Endodermal cell (in vitro differentiated cells): ENCODE results near the gene TRAPPC8. TPM values are rescaled to one million over a fixed set of nuclear protein-coding genes. Genes with fewer than 3 reads are reported as not detected.

Experiments used
- DNase-seq: peaks from one replicate; pipeline ENCODE4 v3.0.0-alpha.2; 2017
- H3K27ac ChIP-seq: 2 replicates; pipeline ENCODE4 v1.5.1; 2013; ENCODE audit warnings: mild to moderate bottlenecking, low read depth, low read length, moderate library complexity
- H3K27me3 ChIP-seq: 2 replicates; pipeline ENCODE4 v1.6.1; 2013; ENCODE audit warnings: mild to moderate bottlenecking, low read length, moderate library complexity; ENCODE audit not compliant: insufficient read depth, control insufficient read depth, poor library complexity, severe bottlenecking
- H3K36me3 ChIP-seq: 2 replicates; pipeline ENCODE4 v1.7.0; 2013; ENCODE audit warnings: mild to moderate bottlenecking, low read length, moderate library complexity; ENCODE audit not compliant: control insufficient read depth, insufficient read depth
- H3K4me1 ChIP-seq: one replicate; pipeline ENCODE4 v1.7.0; 2013; ENCODE audit warnings: low read length; ENCODE audit not compliant: control insufficient read depth, insufficient read depth
- H3K4me3 ChIP-seq: 2 replicates; pipeline ENCODE4 v1.5.1; 2013; ENCODE audit warnings: mild to moderate bottlenecking, low read length, moderate library complexity
- H3K9ac ChIP-seq: 2 replicates; pipeline ENCODE4 v1.6.1; 2013; ENCODE audit warnings: mild to moderate bottlenecking, low read length, moderate library complexity; ENCODE audit not compliant: poor library complexity, severe bottlenecking; ENCODE audit errors: extremely low read depth
- H3K9me3 ChIP-seq: 2 replicates; pipeline ENCODE4 v1.6.1; 2013; ENCODE audit warnings: mild to moderate bottlenecking, low read length, moderate library complexity; ENCODE audit not compliant: control insufficient read depth
- H3K27ac Mint-ChIP-seq: 2 replicates; pipeline ENCODE4 v1.8.0; 2020; ENCODE audit warnings: mixed read lengths
- H3K27me3 Mint-ChIP-seq: 2 replicates; pipeline ENCODE4 v1.8.0; 2021; ENCODE audit warnings: mild to moderate bottlenecking, mixed read lengths; ENCODE audit not compliant: insufficient read depth
- H3K36me3 Mint-ChIP-seq: 2 replicates; pipeline ENCODE4 v1.8.0; 2020; ENCODE audit warnings: low read depth, mixed read lengths
- H3K4me1 Mint-ChIP-seq: 2 replicates; pipeline ENCODE4 v1.8.0; 2020; ENCODE audit warnings: mixed read lengths
- H3K4me3 Mint-ChIP-seq: 2 replicates; pipeline ENCODE4 v1.8.0; 2020; ENCODE audit warnings: mild to moderate bottlenecking, moderate library complexity, mixed read lengths
- H3K9me3 Mint-ChIP-seq: 2 replicates; pipeline ENCODE4 v1.8.0; 2020; ENCODE audit warnings: mild to moderate bottlenecking, mixed read lengths
- WGBS, 2 experiments: methylation state at CpG; one replicate each; pipeline versions ENCODE4 v1.1.5 to v1.1.7; 2013; ENCODE audit warnings: missing lambda C conversion rate in 2 of 2, mixed read lengths in 1 of 2; ENCODE audit not compliant: insufficient coverage in 1 of 2, insufficient read length in 1 of 2; 5-methylcytosine and 5-hydroxymethylcytosine counted together
- total RNA-seq, 2 donors: library from RNA; stranded (reverse); fragmentation: NEBNext Ultra II Directional in 1 of 2; extraction: Animal tissue kit (Norgen Biotek cat#: 25700) in 1 of 2; gene quantifications; 2 replicates in 1 of 2; 3 replicates in 1 of 2; pipeline ENCODE4 v1.2.1, GENCODE V29; 2021
- TF ChIP-seq, protein P1 (sequence below): fragments of 200-600 bp; sonication (generic); conservative IDR thresholded peaks from 2 replicates; pipeline ENCODE4 v1.5.0; 2021; ENCODE audit warnings: antibody characterized with exemption, mild to moderate bottlenecking

The TRAPPC8 gene
- total RNA-seq, 2 donors from 2014 or later = 45.2 to 49.0 TPM

DNA sequence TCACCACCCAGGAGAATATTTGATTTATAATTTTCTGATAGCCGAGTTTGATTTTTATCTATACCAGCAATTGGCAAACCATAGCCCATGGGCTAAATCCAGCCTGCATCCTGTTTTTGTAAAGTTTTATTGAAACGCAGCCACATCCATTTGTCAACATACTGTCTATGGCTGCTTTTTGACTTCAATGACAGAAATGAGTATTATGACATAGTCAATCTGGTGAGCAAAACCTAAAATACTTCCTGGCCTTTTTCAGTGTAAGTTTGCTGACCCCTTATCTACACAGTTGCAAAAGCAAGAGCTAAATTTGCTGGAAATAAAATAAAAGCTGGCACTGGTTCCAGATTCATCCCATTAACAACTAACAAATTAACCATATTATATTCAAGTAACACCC lies 102.4 kb downstream of the TRAPPC8 start:
- WGBS, 2 experiments = 96% methylated on average over 2 of the region's 2 CpGs; no CpG with 5 or more reads in 1 of the 2 experiments
- Histone ChIP-seq H3K4me3 (no peak overlapping the region), H3K9ac (no peak overlapping the region), H3K36me3 (peaks cover 86% of the 10 kb centered on the region), H3K4me1 (no peaks in the 10 kb centered on the region), H3K27me3 (no peaks in the 10 kb centered on the region), H3K27ac (no peak overlapping the region), H3K9me3 (no peaks in the 10 kb centered on the region)
- Mint-ChIP-seq H3K4me1 (no peaks in the 10 kb centered on the region), H3K36me3 (peaks cover 58% of the 10 kb centered on the region), H3K9me3 (peaks cover 6% of the 10 kb centered on the region), H3K4me3 (no peak overlapping the region), H3K27me3 (no peaks in the 10 kb centered on the region), H3K27ac (no peak overlapping the region)
- TF ChIP-seq, protein P1, sequence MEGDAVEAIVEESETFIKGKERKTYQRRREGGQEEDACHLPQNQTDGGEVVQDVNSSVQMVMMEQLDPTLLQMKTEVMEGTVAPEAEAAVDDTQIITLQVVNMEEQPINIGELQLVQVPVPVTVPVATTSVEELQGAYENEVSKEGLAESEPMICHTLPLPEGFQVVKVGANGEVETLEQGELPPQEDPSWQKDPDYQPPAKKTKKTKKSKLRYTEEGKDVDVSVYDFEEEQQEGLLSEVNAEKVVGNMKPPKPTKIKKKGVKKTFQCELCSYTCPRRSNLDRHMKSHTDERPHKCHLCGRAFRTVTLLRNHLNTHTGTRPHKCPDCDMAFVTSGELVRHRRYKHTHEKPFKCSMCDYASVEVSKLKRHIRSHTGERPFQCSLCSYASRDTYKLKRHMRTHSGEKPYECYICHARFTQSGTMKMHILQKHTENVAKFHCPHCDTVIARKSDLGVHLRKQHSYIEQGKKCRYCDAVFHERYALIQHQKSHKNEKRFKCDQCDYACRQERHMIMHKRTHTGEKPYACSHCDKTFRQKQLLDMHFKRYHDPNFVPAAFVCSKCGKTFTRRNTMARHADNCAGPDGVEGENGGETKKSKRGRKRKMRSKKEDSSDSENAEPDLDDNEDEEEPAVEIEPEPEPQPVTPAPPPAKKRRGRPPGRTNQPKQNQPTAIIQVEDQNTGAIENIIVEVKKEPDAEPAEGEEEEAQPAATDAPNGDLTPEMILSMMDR = no peak
- no peak for DNase-seq

DNA sequence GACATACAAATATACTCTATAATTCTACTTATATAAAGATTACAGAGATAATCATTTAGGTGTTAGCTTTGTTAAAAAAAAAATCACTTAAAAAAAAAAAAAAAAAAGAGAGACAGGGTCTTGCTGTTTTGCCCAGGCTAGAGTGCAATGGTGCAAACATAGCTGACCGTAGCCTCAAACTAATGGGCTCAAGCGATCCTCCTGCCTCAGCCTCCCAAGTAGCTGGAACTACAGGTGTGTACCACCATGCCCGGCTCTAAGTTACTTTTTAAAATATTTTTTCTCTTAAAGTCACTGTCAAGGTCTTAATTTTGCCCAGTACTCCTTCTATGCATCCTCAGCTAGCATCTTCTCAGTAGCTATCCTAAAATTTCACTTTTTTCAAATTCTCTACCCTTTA lies 105.0 kb downstream of the TRAPPC8 start:
- Histone ChIP-seq H3K4me3 (no peak overlapping the region), H3K27me3 (no peaks in the 10 kb centered on the region), H3K36me3 (peaks cover 85% of the 10 kb centered on the region), H3K9me3 (no peaks in the 10 kb centered on the region), H3K27ac (no peak overlapping the region), H3K9ac (no peak overlapping the region), H3K4me1 (no peaks in the 10 kb centered on the region)
- Mint-ChIP-seq H3K36me3 (peaks cover 62% of the 10 kb centered on the region), H3K9me3 (peaks cover 6% of the 10 kb centered on the region), H3K27me3 (no peaks in the 10 kb centered on the region), H3K4me3 (no peak overlapping the region), H3K27ac (no peak overlapping the region), H3K4me1 (no peaks in the 10 kb centered on the region)
- TF ChIP-seq, protein P1 = no peak
- no peak for DNase-seq
- 89 to 90% methylated on average over 3 of the region's 3 CpGs for WGBS, 2 experiments

DNA sequence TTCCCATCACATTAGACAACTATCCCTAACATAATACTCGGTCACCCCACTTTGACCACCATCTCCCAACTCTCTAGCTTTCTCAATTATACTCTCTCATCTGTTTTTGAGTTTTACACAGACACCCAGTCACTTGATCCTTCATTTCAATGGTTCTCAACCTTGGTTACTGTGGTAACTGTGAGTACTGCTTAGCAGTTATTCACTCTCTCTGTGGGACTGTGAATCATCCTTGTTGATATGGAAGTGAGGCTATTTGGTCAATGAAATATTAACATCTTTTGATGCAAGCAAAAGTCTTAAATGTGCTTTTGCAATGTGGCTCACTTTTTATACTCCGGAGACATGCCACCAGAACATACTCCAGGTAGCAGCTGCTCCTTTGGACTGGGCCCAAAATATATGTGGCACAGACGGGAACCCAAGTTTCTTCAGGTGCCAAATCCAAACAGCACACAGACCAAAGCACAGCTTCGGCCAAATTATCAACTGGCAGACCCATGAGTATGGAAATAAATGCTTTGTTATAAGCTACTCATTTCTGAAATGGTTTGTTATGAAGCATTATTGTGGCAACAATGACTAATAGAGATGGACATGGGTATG lies 107.3 kb downstream of the TRAPPC8 start:
- peaks cover 6% of the 10 kb centered on the region for H3K9me3 Mint-ChIP-seq
- 95 to 100% methylated on average over 2 to 4 of the region's 4 CpGs for WGBS, 2 experiments
- peaks cover 85% of the 10 kb centered on the region for H3K36me3 ChIP-seq
- no peak overlapping the region for H3K9ac ChIP-seq
- H3K4me3 Mint-ChIP-seq = no peak overlapping the region
- no peak overlapping the region for H3K4me3 ChIP-seq
- no peak for DNase-seq
- H3K27ac ChIP-seq = no peak overlapping the region
- peaks cover 63% of the 10 kb centered on the region for H3K36me3 Mint-ChIP-seq
- TF ChIP-seq, protein P1 = no peak
- H3K27ac Mint-ChIP-seq = no peak overlapping the region
- no peaks in the 10 kb centered on the region for H3K9me3 ChIP-seq
- H3K27me3 ChIP-seq = no peaks in the 10 kb centered on the region
- H3K4me1 ChIP-seq = no peaks in the 10 kb centered on the region
- H3K27me3 Mint-ChIP-seq = no peaks in the 10 kb centered on the region
- no peaks in the 10 kb centered on the region for H3K4me1 Mint-ChIP-seq
